ENCODE data around the gene ZSWIM8. TPM values are rescaled to one million over a fixed set of nuclear protein-coding genes. Genes with fewer than 3 reads are reported as not detected.

The ZSWIM8 gene
- polyA plus RNA-seq, 3 donors: 7.8 to 150 (median 19.2) TPM

- H3K9ac ChIP-seq (ENCODE audit: insufficient read depth, low read length, poor library complexity, severe bottlenecking): no peak overlapping the region
- Mint-ChIP-seq H3K4me1 (peaks cover 4% of the 10 kb centered on the region), H3K36me3 (peaks cover 70 to 87% of the 10 kb centered on the region in 2 donors), H3K27me3 (ENCODE audit: low read depth in 3 of 3) (no peaks in the 10 kb centered on the region), H3K9me3 (peaks cover 0 to 1% (median 0%) of the 10 kb centered on the region in 7 donors), H3K27ac (peak overlapping the region in 3 of 7 donors; percentile 32 to 63 (median 63)), H3K4me3 (no peak overlapping the region)
- H3K27me3 ChIP-seq (ENCODE audit: control insufficient read depth in 2 of 2, insufficient read depth in 2 of 2, low read length in 2 of 2): no peaks in the 10 kb centered on the region
- no peaks in the 10 kb centered on the region for H3K9me3 ChIP-seq (replicated peaks in 1 of 2; ENCODE audit: control insufficient read depth in 1 of 2, insufficient read depth in 1 of 2, low read length in 2 of 2)
- H4K20me1 ChIP-seq (ENCODE audit: insufficient read depth, low read length): peaks cover 6% of the 10 kb centered on the region
- no peak overlapping the region for H3K4me2 ChIP-seq (replicated peaks; ENCODE audit: extremely low read depth, low read length, poor library complexity, severe bottlenecking)
- H3K4me3 ChIP-seq (replicated peaks in 1 of 3; ENCODE audit: low read depth in 2 of 3, low read length in 3 of 3): no peak overlapping the region
- no peak for TF ChIP-seq CTCF (IDR thresholded peaks at IDR 0.05)
- H3K79me2 ChIP-seq (ENCODE audit: insufficient read depth, low read length): no peaks in the 10 kb centered on the region
- H3K27ac ChIP-seq (ENCODE audit: low read depth in 1 of 2, low read length in 2 of 2): no peak overlapping the region
- H2AFZ ChIP-seq (ENCODE audit: insufficient read depth, low read depth, low read length, poor library complexity, severe bottlenecking): no peak overlapping the region
- no peak for DNase-seq
- peaks cover 2 to 5% of the 10 kb centered on the region in 2 donors for H3K4me1 ChIP-seq (ENCODE audit: control insufficient read depth in 1 of 2, insufficient read depth in 2 of 2, low read length in 2 of 2)
- intact Hi-C loops (cut with micrococcal nuclease): no loop called here
- 100% methylated on average over 2 of the region's 3 CpGs for WGBS (ENCODE audit: insufficient coverage)
- peaks cover 76 to 90% of the 10 kb centered on the region in 2 donors for H3K36me3 ChIP-seq (replicated peaks in 1 of 2; ENCODE audit: control insufficient read depth in 1 of 2, insufficient read depth in 2 of 2, low read length in 2 of 2)
Measured at GRCh38 chr10:73838008-73838567, 52.7 kb downstream of the ZSWIM8 start.

DNA sequence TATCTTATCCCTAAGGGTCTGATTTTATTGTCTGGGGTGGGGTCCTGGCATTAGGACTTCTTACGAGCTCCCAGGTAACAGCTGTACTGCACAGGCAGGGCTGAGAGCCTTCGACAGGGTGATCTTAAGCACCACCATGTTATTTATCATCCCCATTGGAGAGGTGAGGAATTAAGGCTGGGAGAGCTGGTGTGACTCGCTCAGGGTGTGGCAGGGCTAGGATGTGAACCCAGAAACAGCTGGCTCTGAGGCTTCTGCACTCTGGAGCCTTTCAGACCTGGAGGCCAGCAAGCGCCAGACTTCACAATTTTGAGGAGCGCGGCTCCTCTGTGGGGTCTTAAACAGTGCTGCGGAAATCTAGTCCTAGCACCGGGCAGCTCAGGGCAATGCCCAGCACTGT lies 53.4 kb downstream of the ZSWIM8 start:
- H4K20me1 ChIP-seq (ENCODE audit: insufficient read depth, low read length): peaks cover 6% of the 10 kb centered on the region
- Mint-ChIP-seq H3K27ac (no peak overlapping the region), H3K4me3 (no peak overlapping the region), H3K36me3 (peaks cover 76 to 87% of the 10 kb centered on the region in 2 donors), H3K4me1 (peaks cover 12% of the 10 kb centered on the region), H3K27me3 (ENCODE audit: low read depth in 3 of 3) (no peaks in the 10 kb centered on the region), H3K9me3 (peaks cover 0 to 1% (median 0%) of the 10 kb centered on the region in 7 donors)
- no peak overlapping the region for H3K9ac ChIP-seq (ENCODE audit: insufficient read depth, low read length, poor library complexity, severe bottlenecking)
- no peak for TF ChIP-seq CTCF (IDR thresholded peaks at IDR 0.05)
- intact Hi-C loops (cut with micrococcal nuclease): no loop called here
- H3K36me3 ChIP-seq (replicated peaks in 1 of 2; ENCODE audit: control insufficient read depth in 1 of 2, insufficient read depth in 2 of 2, low read length in 2 of 2): peaks cover 76 to 90% of the 10 kb centered on the region in 2 donors
- no peaks in the 10 kb centered on the region for H3K79me2 ChIP-seq (ENCODE audit: insufficient read depth, low read length)
- no peak overlapping the region for H3K4me3 ChIP-seq (replicated peaks in 1 of 3; ENCODE audit: low read depth in 2 of 3, low read length in 3 of 3)
- no peak overlapping the region for H3K4me2 ChIP-seq (replicated peaks; ENCODE audit: extremely low read depth, low read length, poor library complexity, severe bottlenecking)
- H3K27me3 ChIP-seq (ENCODE audit: control insufficient read depth in 2 of 2, insufficient read depth in 2 of 2, low read length in 2 of 2): no peaks in the 10 kb centered on the region
- no peak overlapping the region for H2AFZ ChIP-seq (ENCODE audit: insufficient read depth, low read depth, low read length, poor library complexity, severe bottlenecking)
- 97% methylated on average over 6 of the region's 8 CpGs for WGBS (ENCODE audit: insufficient coverage)
- H3K9me3 ChIP-seq (replicated peaks in 1 of 2; ENCODE audit: control insufficient read depth in 1 of 2, insufficient read depth in 1 of 2, low read length in 2 of 2): no peaks in the 10 kb centered on the region
- H3K4me1 ChIP-seq (ENCODE audit: control insufficient read depth in 1 of 2, insufficient read depth in 2 of 2, low read length in 2 of 2): peaks cover 9 to 12% of the 10 kb centered on the region in 2 donors
- no peak overlapping the region for H3K27ac ChIP-seq (ENCODE audit: low read depth in 1 of 2, low read length in 2 of 2)
- DNase-seq: no peak
